T1000 (cell line): ENCODE data around the gene CTBP2.

ENCODE experiments used
- DNase-seq: peaks from one replicate; lab custom pipeline; 2025; ENCODE audit warnings: mixed read lengths; lab: John Stamatoyannopoulos, UW

The CTBP2 gene

DNA sequence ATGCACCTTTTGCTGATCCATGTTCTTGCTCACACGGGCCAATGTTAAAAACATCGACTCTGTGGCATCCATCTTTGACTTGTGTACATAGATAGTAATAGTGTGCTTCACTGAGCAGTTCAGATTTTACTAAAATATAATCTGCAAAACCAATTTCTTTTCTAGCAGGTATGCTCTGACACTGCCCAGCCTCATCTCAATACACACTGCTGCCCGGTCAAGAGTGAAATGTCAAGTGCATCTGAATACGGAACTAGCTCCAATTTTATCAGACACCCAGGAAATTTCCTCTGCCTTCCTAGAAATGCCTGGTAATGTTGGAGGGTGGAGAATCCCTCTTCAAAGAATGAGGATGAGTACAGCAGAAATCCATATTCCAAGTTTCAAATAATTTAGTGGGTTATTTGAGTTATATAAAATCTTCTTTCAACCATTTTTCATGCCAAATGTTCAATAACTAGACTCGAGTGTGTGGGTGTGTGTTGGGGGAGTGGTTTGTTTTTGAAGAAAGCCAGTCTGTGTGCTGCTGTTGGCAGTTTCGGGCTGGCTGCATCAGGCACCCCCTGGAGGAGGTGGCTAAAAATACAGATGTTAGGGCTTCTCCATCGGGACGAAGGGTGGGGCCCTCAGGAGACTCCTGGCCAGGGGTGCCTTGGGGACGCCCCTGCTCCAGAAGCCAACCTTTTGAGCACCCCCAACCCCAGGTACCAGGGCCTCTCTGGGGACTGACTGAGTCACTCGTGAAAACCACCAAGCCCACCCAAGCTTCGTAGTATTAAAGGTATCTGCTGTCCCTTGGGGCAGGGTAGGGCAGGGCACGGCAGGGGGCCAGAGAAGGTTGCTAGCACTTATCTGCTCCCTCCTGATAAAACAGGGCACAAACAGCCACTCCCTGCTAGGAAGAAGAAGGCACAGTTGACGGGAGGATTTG, 15.4 kb downstream of the CTBP2 start:
- DNase-seq, result no peak

DNA sequence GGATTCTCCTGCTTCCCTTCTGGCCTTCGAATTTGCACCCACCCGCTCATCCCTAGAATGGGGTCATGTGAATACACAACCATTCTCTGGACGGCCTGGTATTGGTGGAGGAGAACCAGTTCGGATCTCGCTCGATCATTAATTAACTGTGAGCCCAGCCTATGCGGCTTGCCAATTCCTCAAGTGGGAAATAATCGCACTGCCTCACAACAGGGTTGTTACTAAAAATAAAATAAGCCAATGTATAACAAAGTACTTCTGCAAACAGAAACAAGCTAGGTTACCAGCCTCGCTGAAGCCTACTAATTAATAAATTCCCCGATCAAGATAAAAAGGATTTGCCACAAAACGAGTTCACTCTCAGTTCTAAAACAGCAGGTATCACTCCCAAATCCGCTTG, 16.2 kb downstream of the CTBP2 start:
- DNase-seq, result no peak

DNA sequence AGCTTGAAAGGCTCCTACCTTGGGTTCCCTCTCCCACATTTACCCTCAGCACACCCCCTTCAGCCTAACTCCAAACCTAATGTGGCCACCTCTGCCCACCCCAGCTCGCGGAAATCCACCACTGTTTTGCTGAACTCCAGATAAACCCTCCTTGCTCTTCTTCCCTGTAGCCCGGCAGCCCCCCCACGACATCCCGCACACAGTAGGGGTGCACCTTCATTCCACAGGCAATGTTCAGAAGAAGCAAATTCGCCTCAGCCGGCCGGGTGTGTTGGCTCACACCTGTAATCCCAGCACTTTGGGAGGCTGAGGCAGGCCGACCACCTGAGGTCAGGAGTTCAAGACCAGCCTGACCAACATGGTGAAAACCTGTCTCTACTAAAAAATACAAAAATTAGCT, 17.4 kb downstream of the CTBP2 start:
- DNase-seq, result no peak

GRCh38 chr10:125141860-125142484, 18.4 kb downstream of the CTBP2 start:
- no peak for DNase-seq

GRCh38 chr10:125141150-125141859, 19.1 kb downstream of the CTBP2 start:
- no peak for DNase-seq

- DNase-seq, result no peak
These were observed 20.2 kb downstream of the CTBP2 start for GRCh38 chr10:125140151-125140550.

GRCh38 chr10:125137601-125138438, 22.5 kb downstream of the CTBP2 start:
- no peak for DNase-seq

DNA sequence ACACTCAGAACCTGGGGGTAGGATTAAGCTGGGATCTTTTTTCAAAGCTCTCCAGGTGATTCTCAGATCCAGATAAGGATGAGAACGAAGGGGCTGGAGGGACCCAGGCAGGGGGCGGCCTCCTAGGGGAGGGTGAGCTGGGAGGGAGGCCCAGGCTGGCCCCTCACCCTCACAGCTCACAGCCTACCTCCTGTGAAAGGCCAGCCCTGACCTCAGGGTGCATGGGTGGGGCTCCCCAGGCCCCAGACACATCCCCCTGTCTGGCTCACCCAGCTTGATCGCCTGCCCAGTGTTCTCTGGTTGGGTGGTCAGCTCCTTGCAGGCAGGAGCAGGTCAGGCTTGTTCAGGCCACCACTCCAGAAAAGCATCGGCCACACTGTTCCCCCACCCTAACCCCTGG, 24.3 kb downstream of the CTBP2 start:
- no peak for DNase-seq

DNA sequence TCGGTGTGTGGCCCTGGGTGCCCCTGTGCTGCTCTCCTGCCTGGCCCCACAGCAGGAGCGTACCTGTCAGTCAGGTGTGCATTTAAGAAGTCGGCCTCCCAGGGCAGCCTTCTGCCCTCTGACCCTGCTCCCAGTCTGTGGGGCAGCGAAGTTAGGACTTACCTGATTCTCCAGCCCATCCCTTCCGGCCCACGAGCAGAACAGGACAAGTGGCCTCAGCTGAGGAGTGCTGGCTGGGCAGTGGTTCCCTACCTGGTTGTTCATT, 24.7 kb downstream of the CTBP2 start:
- DNase-seq, result no peak

- no peak for DNase-seq
These were observed 25.2 kb downstream of the CTBP2 start for GRCh38 chr10:125134916-125135770.

GRCh38 chr10:125134483-125134848, 25.9 kb downstream of the CTBP2 start:
- no peak for DNase-seq

GRCh38 chr10:125133696-125134482, 26.5 kb downstream of the CTBP2 start:
- DNase-seq, result no peak

DNA sequence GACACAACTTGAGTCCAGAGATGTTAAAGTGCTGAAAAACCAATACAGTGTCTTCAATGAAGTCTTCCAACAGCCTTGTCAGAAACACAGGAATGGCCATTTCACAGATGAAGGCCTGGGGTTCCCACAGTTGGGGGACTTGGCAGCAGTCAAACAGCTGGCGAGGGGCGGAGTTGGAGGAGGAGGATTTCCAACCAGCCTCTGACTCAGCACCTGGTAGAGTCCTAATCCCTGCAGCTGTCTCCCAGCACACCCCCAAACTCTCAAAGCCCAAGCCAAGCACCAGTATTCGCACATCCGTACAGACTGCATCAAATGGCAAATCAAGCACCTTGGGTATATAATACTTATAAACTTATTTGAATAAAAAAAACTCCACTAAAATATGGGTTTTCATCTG, 28.0 kb downstream of the CTBP2 start:
- no peak for DNase-seq

DNA sequence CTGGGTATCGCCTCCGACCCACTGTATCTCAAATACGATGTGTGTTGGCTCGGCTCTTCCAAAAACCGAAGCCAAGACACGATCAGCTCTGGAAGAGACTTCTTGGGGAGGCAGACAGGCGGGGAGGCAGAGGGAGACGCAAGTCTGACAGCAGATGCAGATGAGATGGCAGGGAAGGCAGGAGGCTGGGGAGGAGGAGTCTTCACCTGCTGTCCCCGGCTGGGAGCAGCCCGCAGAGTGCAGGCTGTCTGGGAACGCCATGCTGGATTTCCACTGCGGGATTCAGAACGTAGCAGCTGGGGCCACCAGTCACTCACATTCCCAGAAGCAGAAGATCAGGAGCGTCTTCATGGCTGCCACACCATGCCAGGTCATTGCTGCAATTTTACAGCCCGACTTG, 29.4 kb downstream of the CTBP2 start:
- DNase-seq, result no peak

DNA sequence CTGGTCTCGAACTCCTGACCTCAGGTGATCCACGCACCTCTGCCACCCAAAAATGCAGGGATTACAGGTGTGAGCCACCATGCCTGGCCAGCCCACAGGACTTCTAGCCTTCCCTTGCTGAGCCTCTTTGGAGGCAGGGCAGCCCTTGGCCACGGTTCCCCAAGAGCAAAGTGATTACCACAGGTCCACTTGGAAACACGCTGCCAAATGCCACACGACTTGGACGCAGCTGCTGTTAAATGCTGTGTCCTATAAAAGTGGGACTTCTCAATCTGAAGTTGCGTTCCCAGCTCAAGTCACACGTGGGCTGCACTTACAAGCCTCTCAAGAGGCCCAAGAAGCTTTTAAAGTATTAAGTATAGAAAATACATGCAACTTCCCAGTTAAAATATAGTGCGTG, 30.1 kb downstream of the CTBP2 start:
- no peak for DNase-seq

DNA sequence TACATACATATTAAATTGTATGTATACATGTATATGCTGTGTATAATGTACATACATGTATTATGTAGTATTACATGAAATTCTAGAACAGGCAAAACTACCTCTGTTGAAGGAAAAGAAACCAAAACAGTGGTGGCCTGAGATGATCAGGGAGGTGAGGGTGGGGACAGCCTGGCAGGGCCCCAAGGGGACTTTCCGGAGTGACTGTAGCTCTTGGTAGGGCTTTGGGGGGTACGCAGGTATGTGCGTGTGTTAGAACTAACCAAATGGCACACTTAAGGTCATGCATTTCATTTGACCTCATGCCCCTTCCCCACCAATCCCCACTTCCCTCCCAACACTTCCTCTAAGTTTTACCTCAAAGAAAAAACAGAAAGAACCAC, 31.3 kb downstream of the CTBP2 start:
- DNase-seq, result no peak

GRCh38 chr10:125128397-125129075, 31.8 kb downstream of the CTBP2 start:
- DNase-seq, result no peak

DNA sequence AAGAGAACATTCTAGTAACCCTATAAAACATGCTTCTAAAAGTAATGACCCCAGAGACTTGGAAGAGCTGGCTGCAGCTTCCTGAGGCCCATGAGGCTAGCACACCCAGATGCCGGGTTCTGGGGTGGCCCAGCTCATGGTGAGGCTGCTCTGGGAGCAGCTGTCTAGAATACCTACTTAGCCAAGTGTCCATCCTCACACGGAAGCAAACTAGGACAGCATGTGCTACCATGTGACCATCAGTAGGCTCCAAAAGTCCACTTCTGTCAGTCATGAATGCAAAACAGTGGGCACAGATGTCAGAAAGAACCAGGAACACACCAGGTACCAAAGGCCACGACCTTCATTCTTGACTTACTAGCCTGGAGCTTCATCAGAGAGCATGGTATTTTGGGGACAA, 32.4 kb downstream of the CTBP2 start:
- DNase-seq, result no peak

DNA sequence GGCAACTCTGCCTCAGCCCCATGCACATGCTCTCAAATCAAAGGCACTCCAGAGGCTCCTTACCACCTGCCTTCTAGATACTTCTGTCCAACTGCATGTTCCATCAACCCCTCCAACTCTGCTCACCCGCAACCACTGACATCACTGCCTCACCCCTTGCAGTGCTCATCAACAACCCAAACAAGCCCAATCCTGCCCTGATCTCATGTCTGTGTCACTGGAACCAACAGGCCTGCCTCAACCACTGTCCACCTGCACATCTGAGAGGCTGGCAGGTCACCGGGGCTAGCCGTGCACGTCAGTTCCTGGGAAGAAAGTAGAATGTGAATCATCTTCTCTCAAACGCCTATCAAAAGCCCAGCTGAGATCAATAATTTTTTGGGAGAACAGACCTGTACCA, 33.3 kb downstream of the CTBP2 start:
- DNase-seq, result no peak
